HepG2 (cell line): ENCODE results near the gene TEAD4. TPM values are rescaled to one million over a fixed set of nuclear protein-coding genes. Genes with fewer than 3 reads are reported as not detected.

Source experiments
- AHDC1 ChIP-seq: sonication (generic); formaldehyde crosslinking; IDR thresholded peaks from 2 replicates; pipeline ENCODE4 v1.5.1; 2020; ENCODE audit warnings: mild to moderate bottlenecking, missing genetic modification reagents, borderline replicate concordance
- ARNT ChIP-seq: fragments of 450-650 bp; IDR thresholded peaks from 2 replicates; pipeline ENCODE4 v1.6.1; 2017
- ATF7-NPFF ChIP-seq: sonication (generic); formaldehyde crosslinking; IDR thresholded peaks from 2 replicates; pipeline ENCODE4 v1.8.1; 2023; ENCODE audit warnings: mild to moderate bottlenecking, low read depth, missing genetic modification reagents, moderate library complexity
- BRD4 ChIP-seq: sonication (generic); formaldehyde crosslinking; IDR thresholded peaks from 2 replicates; pipeline ENCODE4 v1.4.0; 2020; ENCODE audit warnings: missing genetic modification reagents
- FIP1L1 ChIP-seq: fragments of 200-400 bp; formaldehyde crosslinking; IDR thresholded peaks from 2 replicates; pipeline ENCODE4 v1.6.1; 2018; ENCODE audit warnings: low read depth, mild to moderate bottlenecking, low read length, moderate library complexity, borderline replicate concordance; ENCODE audit not compliant: insufficient read depth
- GATAD1 ChIP-seq: IDR thresholded peaks from 2 replicates; pipeline ENCODE4 v1.6.1; 2016; ENCODE audit warnings: missing genetic modification reagents, missing compliant biosample characterization
- HDAC6 ChIP-seq: fragments of 200-600 bp; sonication (generic); IDR thresholded peaks from 2 replicates; pipeline ENCODE4 v1.7.0; 2017; ENCODE audit warnings: mild to moderate bottlenecking, antibody characterized with exemption, low read length, low read depth
- HNRNPH1 ChIP-seq: fragments of 200-400 bp; formaldehyde crosslinking; optimal IDR thresholded peaks from 2 replicates; pipeline ENCODE3; 2017; ENCODE audit warnings: mild to moderate bottlenecking, low read depth, low read length
- NRL ChIP-seq: sonication (generic); formaldehyde crosslinking; IDR thresholded peaks from 2 replicates; pipeline ENCODE4 v1.5.0; 2020; ENCODE audit warnings: missing genetic modification reagents, mild to moderate bottlenecking, moderate library complexity, borderline replicate concordance
- POLR2AphosphoS2 ChIP-seq: IDR thresholded peaks from 2 replicates; pipeline ENCODE4 v1.6.1; 2011; ENCODE audit warnings: low read depth, low read length, improper control_type of control experiment
- RXRB ChIP-seq: IDR thresholded peaks from 2 replicates; pipeline ENCODE4 v1.6.1; 2016; ENCODE audit warnings: borderline replicate concordance, missing genetic modification reagents, missing compliant biosample characterization
- SCMH1 ChIP-seq: sonication (generic); formaldehyde crosslinking; IDR thresholded peaks from 2 replicates; pipeline ENCODE4 v1.9.0; 2021; ENCODE audit warnings: missing genetic modification reagents, mild to moderate bottlenecking, borderline replicate concordance
- TERF1 ChIP-seq: sonication (generic); formaldehyde crosslinking; IDR thresholded peaks from 2 replicates; pipeline ENCODE4 v1.8.0; 2022; ENCODE audit warnings: mild to moderate bottlenecking, missing genetic modification reagents, moderate library complexity
- ZMAT3 ChIP-seq: sonication (generic); formaldehyde crosslinking; conservative IDR thresholded peaks from 2 replicates; pipeline ENCODE4 v1.7.0; 2021; ENCODE audit warnings: missing genetic modification reagents
- ZNF281 ChIP-seq: sonication (generic); formaldehyde crosslinking; IDR thresholded peaks from 2 replicates; pipeline ENCODE4 v1.4.0; 2020; ENCODE audit warnings: missing genetic modification reagents, borderline replicate concordance
- ZNF329 ChIP-seq: sonication (generic); formaldehyde crosslinking; IDR thresholded peaks from 2 replicates; pipeline ENCODE4 v1.9.0; 2021; ENCODE audit warnings: low read depth, mild to moderate bottlenecking, missing genetic modification reagents
- ZNF552 ChIP-seq: sonication (generic); formaldehyde crosslinking; IDR thresholded peaks from 2 replicates; pipeline ENCODE4 v1.9.0; 2022; ENCODE audit warnings: missing genetic modification reagents, mild to moderate bottlenecking, borderline replicate concordance
- ZNF629 ChIP-seq: sonication (generic); formaldehyde crosslinking; conservative IDR thresholded peaks from 2 replicates; pipeline ENCODE4 v1.5.0; 2020; ENCODE audit warnings: missing genetic modification reagents
- ZSCAN30 ChIP-seq: sonication (generic); formaldehyde crosslinking; IDR thresholded peaks from 2 replicates; pipeline ENCODE4 v1.5.0; 2020; ENCODE audit warnings: mild to moderate bottlenecking, missing genetic modification reagents
- polyA plus RNA-seq, 8 experiments: library from polyadenylated mRNA; depleted of rRNA in 3 of 8; stranded (reverse) in 7 of 8; unstranded in 1 of 8; fragments of >200 nt; fragmentation: Illumina TruSeq in 4 of 8; extraction: Trizol in 4 of 8; gene quantifications; 2 replicates each; pipeline versions ENCODE4 v1.2.1 to v1.2.3, GENCODE V29; 2011 to 2016; ENCODE audit warnings: low read depth in 4 of 8, missing spikeins in 1 of 8, mixed read lengths in 1 of 8; ENCODE audit not compliant: insufficient read depth in 1 of 8
- total RNA-seq, 5 experiments: library from RNA; depleted of rRNA; stranded (reverse); fragments of >200 nt; fragmentation: Illumina TruSeq; extraction: Trizol; gene quantifications; 2 replicates each; pipeline ENCODE4 v1.2.3, GENCODE V29; 2016; ENCODE audit warnings: low read depth in 1 of 5

The TEAD4 gene
- total and polyA plus RNA-seq, 2 of the 13 experiments (the other 11 are each of a cell fraction or from before 2014, with no cell fraction given) = 45.0 to 69.4 TPM

GRCh38 chr12:2963154-2963759 lies 4.1 kb downstream of the TEAD4 start (continued):
- peak; percentile 84; the same call in 1 of the 2 replicates for TF ChIP-seq ZNF281 (CRISPR knock-in tag)
- no peak for TF ChIP-seq BRD4 (CRISPR knock-in tag)
- TF ChIP-seq ZNF552 (CRISPR knock-in tag) = no peak
- no peak for TF ChIP-seq ZNF329 (CRISPR knock-in tag)
- peak; percentile 54 for TF ChIP-seq RXRB (CRISPR knock-in tag)
- 0 out of 2 replicates have a peak, but pooled peaks have one; percentile 8 for TF ChIP-seq ZNF629 (CRISPR knock-in tag)
- TF ChIP-seq ARNT = no peak
- no peak for TF ChIP-seq ATF7-NPFF (CRISPR knock-in tag)
- TF ChIP-seq AHDC1 = peak; percentile 33; the same call in 1 of the 2 replicates
- TF ChIP-seq TERF1 = no peak
- no peak for TF ChIP-seq POLR2AphosphoS2
- TF ChIP-seq ZMAT3 (CRISPR knock-in tag) = peak; percentile 38; the same call in 1 of the 2 replicates
- no peak for TF ChIP-seq HDAC6
- no peak; the same call in 1 of the 2 replicates for TF ChIP-seq NRL (CRISPR knock-in tag)
- TF ChIP-seq HNRNPH1 = peak; percentile 22
- TF ChIP-seq ZSCAN30 (CRISPR knock-in tag) = no peak
- no peak for TF ChIP-seq SCMH1
- no peak for TF ChIP-seq FIP1L1
- peak; percentile 31; the same call in 1 of the 2 replicates for TF ChIP-seq GATAD1 (CRISPR knock-in tag)
